Smooth muscle cell (in vitro differentiated cells): ENCODE data around the gene APOO. TPM values are rescaled to one million over a fixed set of nuclear protein-coding genes. Genes with fewer than 3 reads are reported as not detected.

Experiments
- DNase-seq: peaks from one replicate; lab custom pipeline; 2025; ENCODE audit not compliant: unreplicated experiment; lab: John Stamatoyannopoulos, UW
- H2AFZ ChIP-seq: fragments of 200-600 bp; sonication (generic); 2 replicates; pipeline ENCODE4 v1.6.0; 2016; ENCODE audit warnings: antibody characterized with exemption, low read depth, mild to moderate bottlenecking
- H3F3A ChIP-seq: fragments of 200-600 bp; sonication (generic); 2 replicates; pipeline ENCODE4 v1.6.0; 2017; ENCODE audit warnings: antibody characterized with exemption, low read depth
- H3K27ac ChIP-seq: fragments of 200-600 bp; sonication (generic); 2 replicates; pipeline ENCODE4 v1.5.1; 2016; ENCODE audit warnings: low read depth, mild to moderate bottlenecking
- H3K27me3 ChIP-seq: fragments of 200-600 bp; sonication (generic); 2 replicates; pipeline ENCODE4 v1.6.1; 2016; ENCODE audit warnings: low read depth, mild to moderate bottlenecking
- H3K36me3 ChIP-seq: fragments of 200-600 bp; sonication (generic); 2 replicates; pipeline ENCODE4 v1.5.1; 2016; ENCODE audit warnings: low read depth
- H3K4me1 ChIP-seq: fragments of 200-600 bp; sonication (generic); 2 replicates; pipeline ENCODE4 v1.5.1; 2016; ENCODE audit warnings: low read depth
- H3K4me2 ChIP-seq: fragments of 200-600 bp; sonication (generic); 2 replicates; pipeline ENCODE4 v1.6.0; 2016; ENCODE audit warnings: mild to moderate bottlenecking
- H3K4me3 ChIP-seq: fragments of 200-600 bp; sonication (generic); 2 replicates; pipeline ENCODE4 v1.5.1; 2016; ENCODE audit warnings: mild to moderate bottlenecking
- H3K79me2 ChIP-seq: fragments of 200-600 bp; sonication (generic); 2 replicates; pipeline ENCODE4 v1.6.0; 2016; ENCODE audit warnings: low read depth, mild to moderate bottlenecking
- H3K9ac ChIP-seq: fragments of 200-600 bp; sonication (generic); 2 replicates; pipeline ENCODE4 v1.6.0; 2016; ENCODE audit warnings: low read depth
- H3K9me3 ChIP-seq: fragments of 200-600 bp; sonication (generic); replicated peaks from 2 replicates; pipeline ENCODE4 v1.5.1; 2016; ENCODE audit warnings: low read depth
- H4K20me1 ChIP-seq: fragments of 200-600 bp; sonication (generic); 2 replicates; pipeline ENCODE4 v1.6.0; 2016; ENCODE audit warnings: low read depth
- CTCF ChIP-seq: fragments of 200-600 bp; sonication (generic); IDR thresholded peaks from 2 replicates; pipeline ENCODE4 v1.5.1; 2017; ENCODE audit warnings: borderline replicate concordance, mild to moderate bottlenecking, antibody characterized with exemption; ENCODE audit not compliant: insufficient read depth, poor library complexity, severe bottlenecking
- WGBS: methylation state at CpG from one replicate; pipeline ENCODE4 v1.1.7; 2016; ENCODE audit warnings: low lambda C conversion rate; 5-methylcytosine and 5-hydroxymethylcytosine counted together
- polyA plus RNA-seq: library from polyadenylated mRNA; unstranded; fragments of >200 nt; fragmentation: Nextera tagmentation; extraction: Ambion mirVana; gene quantifications from 2 replicates; pipeline ENCODE4 v1.2.1, GENCODE V29; 2016
- total RNA-seq: library from RNA; depleted of rRNA; stranded (reverse); fragments of >200 nt; gene quantifications from 2 replicates; pipeline ENCODE4 v1.2.3, GENCODE V29; 2014

The APOO gene
- total and polyA plus RNA-seq, 2 experiments from 2014 or later, result 38.7 to 54.3 TPM

- no peaks in the 10 kb centered on the region for H3K36me3 ChIP-seq
- H3K27ac ChIP-seq, result peak overlapping the region; percentile 86
- peak overlapping the region; percentile 98 for H3K4me2 ChIP-seq
- no peak for DNase-seq
- peak overlapping the region; percentile 85 for H3K4me3 ChIP-seq
- peaks cover 12% of the 10 kb centered on the region for H3K79me2 ChIP-seq
- H4K20me1 ChIP-seq, result no peaks in the 10 kb centered on the region
- H3K4me1 ChIP-seq, result peaks cover 5% of the 10 kb centered on the region
- peaks cover 16% of the 10 kb centered on the region for H3F3A ChIP-seq
- 50% methylated on average over 13 of the region's 13 CpGs for WGBS
- no peaks in the 10 kb centered on the region for H3K27me3 ChIP-seq
- no peaks in the 10 kb centered on the region for H3K9me3 ChIP-seq
- peak overlapping the region; percentile 78 for H3K9ac ChIP-seq
- TF ChIP-seq CTCF, result peak; percentile 26
- H2AFZ ChIP-seq, result peak overlapping the region; percentile 92
Observed at GRCh38 chrX:23908219-23909004, 674 bp upstream of the APOO start.

- no peaks in the 10 kb centered on the region for H3K36me3 ChIP-seq
- TF ChIP-seq CTCF, result no peak
- WGBS, result 4% methylated on average over 12 of the region's 12 CpGs
- no peaks in the 10 kb centered on the region for H4K20me1 ChIP-seq
- peak overlapping the region; percentile 78 for H3K9ac ChIP-seq
- H3K79me2 ChIP-seq, result peaks cover 12% of the 10 kb centered on the region
- H3K4me1 ChIP-seq, result peaks cover 7% of the 10 kb centered on the region
- H3K4me3 ChIP-seq, result peak overlapping the region; percentile 85
- H3K9me3 ChIP-seq, result no peaks in the 10 kb centered on the region
- no peak for DNase-seq
- H3K27me3 ChIP-seq, result no peaks in the 10 kb centered on the region
- peak overlapping the region; percentile 98 for H3K4me2 ChIP-seq
- H2AFZ ChIP-seq, result peak overlapping the region; percentile 92
- H3F3A ChIP-seq, result peaks cover 16% of the 10 kb centered on the region
- H3K27ac ChIP-seq, result peak overlapping the region; percentile 86
Observed at GRCh38 chrX:23907111-23907497, 634 bp downstream of the APOO start.

GRCh38 chrX:23904096-23904495, 3.6 kb downstream of the APOO start:
- no peak for TF ChIP-seq CTCF
- no peak overlapping the region for H3K9ac ChIP-seq
- peaks cover 12% of the 10 kb centered on the region for H3K79me2 ChIP-seq
- no peaks in the 10 kb centered on the region for H3K27me3 ChIP-seq
- H3F3A ChIP-seq, result peaks cover 29% of the 10 kb centered on the region
- H3K4me3 ChIP-seq, result no peak overlapping the region
- H3K36me3 ChIP-seq, result no peaks in the 10 kb centered on the region
- H3K27ac ChIP-seq, result no peak overlapping the region
- peaks cover 28% of the 10 kb centered on the region for H3K4me1 ChIP-seq
- no peaks in the 10 kb centered on the region for H4K20me1 ChIP-seq
- H3K9me3 ChIP-seq, result no peaks in the 10 kb centered on the region
- H3K4me2 ChIP-seq, result no peak overlapping the region
- 73% methylated on average over 2 of the region's 2 CpGs for WGBS
- no peak for DNase-seq
- H2AFZ ChIP-seq, result no peak overlapping the region

- H3K27ac ChIP-seq, result no peak overlapping the region
Observed at GRCh38 chrX:23902419-23902818, 5.3 kb downstream of the APOO start.

More at GRCh38 chrX:23902419-23902818, 5.3 kb downstream of the APOO start:
- Histone ChIP-seq H2AFZ (no peak overlapping the region), H3K9me3 (no peaks in the 10 kb centered on the region), H3K4me3 (peak overlapping the region; percentile 17), H3K9ac (no peak overlapping the region), H4K20me1 (no peaks in the 10 kb centered on the region), H3K4me2 (peak overlapping the region; percentile 67), H3K4me1 (peaks cover 32% of the 10 kb centered on the region), H3K27me3 (no peaks in the 10 kb centered on the region), H3K36me3 (no peaks in the 10 kb centered on the region), H3F3A (peaks cover 29% of the 10 kb centered on the region), H3K79me2 (peaks cover 12% of the 10 kb centered on the region)
- WGBS, result 23% methylated on average over 2 of the region's 2 CpGs
- peak; percentile 70 for TF ChIP-seq CTCF
- DNase-seq, result no peak
